Measurements from ENCODE around the gene ANKH. TPM values are rescaled to one million over a fixed set of nuclear protein-coding genes. Genes with fewer than 3 reads are reported as not detected.
"Not testable (repeated sequence)": the region's sequence is repeated elsewhere in the genome, so short reads cannot be mapped to it uniquely, and the experiment has no call there.

The ANKH gene
- total and polyA plus RNA-seq, 2 donors (not counting 1 experiment from before 2014, with no cell fraction given): 13.7 to 71.1 TPM

DNA sequence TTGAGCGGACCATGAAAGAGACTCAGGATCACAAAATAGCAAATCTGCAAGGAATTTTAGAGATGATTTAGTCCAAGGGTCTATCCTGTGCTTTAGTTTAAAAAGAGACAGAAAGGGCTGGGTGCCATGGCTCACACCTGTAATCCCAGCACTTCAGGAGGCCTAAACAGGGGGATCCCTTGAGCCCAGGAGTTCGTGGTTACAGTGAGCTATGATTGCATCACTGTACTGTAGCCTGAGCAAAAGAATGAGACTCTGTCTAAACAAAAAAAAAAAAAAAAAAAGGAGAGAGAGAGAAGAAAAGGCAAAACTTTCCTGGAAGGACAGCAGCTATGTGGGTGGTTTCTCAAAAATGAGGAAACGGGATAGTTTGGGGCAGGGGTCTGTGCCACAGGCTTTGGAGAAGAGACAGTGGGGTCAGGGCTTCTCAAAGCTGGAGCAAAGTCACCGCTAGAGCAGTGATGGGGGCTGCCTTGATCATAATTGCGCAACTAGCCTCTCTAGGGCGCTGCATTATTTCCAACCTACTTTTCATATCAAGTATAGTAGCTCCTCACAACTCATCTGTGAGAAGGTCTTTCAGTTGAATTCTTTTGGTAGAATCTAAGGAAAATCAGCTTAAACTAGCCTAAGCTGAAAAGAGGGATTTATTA is 8.5 kb upstream of the ANKH start:
- H3K27ac ChIP-seq (ENCODE audit: low read length in 2 of 2): no peak overlapping the region
- no peaks in the 10 kb centered on the region for H3K4me1 Mint-ChIP-seq
- no peaks in the 10 kb centered on the region for H3K36me3 ChIP-seq (replicated peaks in 1 of 2; ENCODE audit: control extremely low read depth in 1 of 2, control insufficient read depth in 1 of 2, extremely low read depth in 1 of 2, insufficient read depth in 2 of 2, low read length in 1 of 2)
- peaks cover 44% of the 10 kb centered on the region for H3K27me3 Mint-ChIP-seq
- H3K27me3 ChIP-seq (replicated peaks in 1 of 4; ENCODE audit: control extremely low read depth in 1 of 4, control insufficient read depth in 3 of 4, insufficient read depth in 4 of 4, low read length in 3 of 4): peaks cover 0 to 9% (median 0%) of the 10 kb centered on the region in 4 experiments
- no peak overlapping the region for H3K4me2 ChIP-seq (replicated peaks; ENCODE audit: low read depth, low read length, poor library complexity, severe bottlenecking)
- no peaks in the 10 kb centered on the region for H3K9me3 ChIP-seq (ENCODE audit: control extremely low read depth in 1 of 3, control insufficient read depth in 2 of 3, insufficient read depth in 1 of 3, low read length in 2 of 3)
- H3K4me1 ChIP-seq (ENCODE audit: control insufficient read depth in 2 of 2, insufficient read depth in 2 of 2, low read length in 2 of 2): no peaks in the 10 kb centered on the region
- 93% methylated on average over 2 of the region's 6 CpGs for WGBS (ENCODE audit: insufficient coverage)
- DNase-seq (no peak), ATAC-seq (ENCODE audit: low read depth) (no peak)
- H2AFZ ChIP-seq (ENCODE audit: insufficient read depth, low read depth, low read length, poor library complexity, severe bottlenecking): no peak overlapping the region
- no peak overlapping the region for H3K9ac ChIP-seq (ENCODE audit: low read length)
- TF ChIP-seq EZH2 (IDR thresholded peaks at IDR 0.05; ENCODE audit: borderline replicate concordance, insufficient read depth, low read depth, low read length, poor library complexity, severe bottlenecking) (no peak), CTCF (IDR thresholded peaks at IDR 0.05) (no peak)
- no peak overlapping the region for H3K4me3 ChIP-seq (ENCODE audit: control extremely low read depth in 1 of 5, extremely low read depth in 1 of 5, insufficient read depth in 1 of 5, low read depth in 2 of 5, low read length in 4 of 5)
- no peaks in the 10 kb centered on the region for H4K20me1 ChIP-seq (ENCODE audit: control insufficient read depth, insufficient read depth, low read length, poor library complexity, severe bottlenecking)
- ChIA-PET CTCF (interaction anchor here (0.7 to 1.4 kb wide), 5 partner anchors 9 to 196 kb away, joined by 3 to 4 read pairs (median 3); partner anchors contain the start of gene ANKH), POLR2A (interaction anchor here (0.7 kb wide), 1 partner anchor 1583 kb away, joined by 6 read pairs; no protein-coding TSS in a partner anchor)
- no peak overlapping the region for H3K4me3 Mint-ChIP-seq
- no peaks in the 10 kb centered on the region for H3K79me2 ChIP-seq (ENCODE audit: control insufficient read depth, insufficient read depth, low read length)
- no peak overlapping the region for H3K27ac Mint-ChIP-seq
- intact Hi-C loops (cut with micrococcal nuclease): no loop called here
- H3K9me3 Mint-ChIP-seq (ENCODE audit: insufficient read depth): no peaks in the 10 kb centered on the region

- ATAC-seq (ENCODE audit: low read depth) (no peak), DNase-seq (no peak)
- CTCF ChIA-PET: interaction anchor here (1.0 to 1.4 kb wide), 2 partner anchors 9 to 17 kb away, joined by 3 to 4 read pairs; no protein-coding TSS in a partner anchor
- Mint-ChIP-seq H3K9me3 (ENCODE audit: insufficient read depth) (no peaks in the 10 kb centered on the region), H3K4me1 (no peaks in the 10 kb centered on the region), H3K27me3 (peaks cover 42% of the 10 kb centered on the region), H3K27ac (no peak overlapping the region), H3K4me3 (no peak overlapping the region)
- H4K20me1 ChIP-seq (ENCODE audit: control insufficient read depth, insufficient read depth, low read length, poor library complexity, severe bottlenecking): no peaks in the 10 kb centered on the region
- no peak overlapping the region for H3K9ac ChIP-seq (ENCODE audit: low read length)
- no peak overlapping the region for H3K27ac ChIP-seq (ENCODE audit: low read length in 2 of 2)
- TF ChIP-seq CTCF (IDR thresholded peaks at IDR 0.05) (no peak), EZH2 (IDR thresholded peaks at IDR 0.05; ENCODE audit: borderline replicate concordance, insufficient read depth, low read depth, low read length, poor library complexity, severe bottlenecking) (no peak)
- no peak overlapping the region for H3K4me2 ChIP-seq (replicated peaks; ENCODE audit: low read depth, low read length, poor library complexity, severe bottlenecking)
- H3K27me3 ChIP-seq (replicated peaks in 1 of 4; ENCODE audit: control extremely low read depth in 1 of 4, control insufficient read depth in 3 of 4, insufficient read depth in 4 of 4, low read length in 3 of 4): peaks cover 0 to 5% (median 0%) of the 10 kb centered on the region in 4 experiments
- no peaks in the 10 kb centered on the region for H3K4me1 ChIP-seq (ENCODE audit: control insufficient read depth in 2 of 2, insufficient read depth in 2 of 2, low read length in 2 of 2)
- no peaks in the 10 kb centered on the region for H3K9me3 ChIP-seq (ENCODE audit: control extremely low read depth in 1 of 3, control insufficient read depth in 2 of 3, insufficient read depth in 1 of 3, low read length in 2 of 3)
- H3K4me3 ChIP-seq (ENCODE audit: control extremely low read depth in 1 of 5, extremely low read depth in 1 of 5, insufficient read depth in 1 of 5, low read depth in 2 of 5, low read length in 4 of 5): no peak overlapping the region
- intact Hi-C loops (cut with micrococcal nuclease): no loop called here
- WGBS (ENCODE audit: insufficient coverage): 83% methylated on average over 1 of the region's 2 CpGs
- H3K79me2 ChIP-seq (ENCODE audit: control insufficient read depth, insufficient read depth, low read length): no peaks in the 10 kb centered on the region
- H3K36me3 ChIP-seq (replicated peaks in 1 of 2; ENCODE audit: control extremely low read depth in 1 of 2, control insufficient read depth in 1 of 2, extremely low read depth in 1 of 2, insufficient read depth in 2 of 2, low read length in 1 of 2): no peaks in the 10 kb centered on the region
- POLR2A ChIA-PET: no interaction called here
- H2AFZ ChIP-seq (ENCODE audit: insufficient read depth, low read depth, low read length, poor library complexity, severe bottlenecking): no peak overlapping the region
These were observed 7.8 kb upstream of the ANKH start for GRCh38 chr5:14879393-14879792.

- H3K27ac Mint-ChIP-seq; intact Hi-C loops (cut with micrococcal nuclease); H3K9me3 Mint-ChIP-seq (ENCODE audit: insufficient read depth); H3K4me3 Mint-ChIP-seq; ATAC-seq (ENCODE audit: low read depth); H3K27ac ChIP-seq (ENCODE audit: low read length in 2 of 2); H4K20me1 ChIP-seq (ENCODE audit: control insufficient read depth, insufficient read depth, low read length, poor library complexity, severe bottlenecking); H3K4me3 ChIP-seq (ENCODE audit: control extremely low read depth in 1 of 5, extremely low read depth in 1 of 5, insufficient read depth in 1 of 5, low read depth in 2 of 5, low read length in 4 of 5); DNase-seq; H3K4me2 ChIP-seq (replicated peaks; ENCODE audit: low read depth, low read length, poor library complexity, severe bottlenecking); H3K4me1 Mint-ChIP-seq; H3K36me3 ChIP-seq (replicated peaks in 1 of 2; ENCODE audit: control extremely low read depth in 1 of 2, control insufficient read depth in 1 of 2, extremely low read depth in 1 of 2, insufficient read depth in 2 of 2, low read length in 1 of 2); H3K79me2 ChIP-seq (ENCODE audit: control insufficient read depth, insufficient read depth, low read length); H3K9ac ChIP-seq (ENCODE audit: low read length); H3K4me1 ChIP-seq (ENCODE audit: control insufficient read depth in 2 of 2, insufficient read depth in 2 of 2, low read length in 2 of 2); H2AFZ ChIP-seq (ENCODE audit: insufficient read depth, low read depth, low read length, poor library complexity, severe bottlenecking); H3K27me3 ChIP-seq (replicated peaks in 1 of 4; ENCODE audit: control extremely low read depth in 1 of 4, control insufficient read depth in 3 of 4, insufficient read depth in 4 of 4, low read length in 3 of 4); H3K9me3 ChIP-seq (ENCODE audit: control extremely low read depth in 1 of 3, control insufficient read depth in 2 of 3, insufficient read depth in 1 of 3, low read length in 2 of 3); POLR2A ChIA-PET: not testable (repeated sequence)
- H3K27me3 Mint-ChIP-seq: peaks cover 37% of the 10 kb centered on the region
- CTCF ChIA-PET: interaction anchor here (0.7 to 2.0 kb wide), 3 partner anchors 46 to 192 kb away, joined by 3 to 8 read pairs (median 4); no protein-coding TSS in a partner anchor
- WGBS (ENCODE audit: insufficient coverage): 100% methylated on average over 3 of the region's 9 CpGs
These were observed 6.6 kb upstream of the ANKH start for GRCh38 chr5:14878192-14878591.
